Lung (tissue), 12 donors: ENCODE measurements around the gene PRR5. TPM values are rescaled to one million over a fixed set of nuclear protein-coding genes. Genes with fewer than 3 reads are reported as not detected.

ENCODE experiments used
- ATAC-seq: fragments of 200-7000 bp; cut with Tn5 transposase; one replicate; pipeline ENCODE4 v1.9.1; 2020; ENCODE audit warnings: moderate number of reproducible peaks; ENCODE audit not compliant: insufficient read depth, low FRiP score
- DNase-seq, 3 donors: peaks; one replicate each; pipeline ENCODE4 v3.0.0-alpha.2; 2013 to 2017
- H3K27ac ChIP-seq, 2 donors: one replicate each; pipeline ENCODE4 v1.5.1; 2013; ENCODE audit warnings: mild to moderate bottlenecking in 2 of 2, moderate library complexity in 2 of 2, control low read depth in 1 of 2, inconsistent platforms in 1 of 2, low read depth in 1 of 2, low read length in 1 of 2
- H3K27me3 ChIP-seq, 3 donors: one replicate each; pipeline ENCODE4 v1.5.1; 2013; ENCODE audit warnings: low read length in 2 of 3; ENCODE audit not compliant: control insufficient read depth in 3 of 3, insufficient read depth in 3 of 3
- H3K36me3 ChIP-seq, 4 donors: one replicate each; pipeline ENCODE4 v1.5.1; 2013; ENCODE audit warnings: low read length in 4 of 4, mild to moderate bottlenecking in 1 of 4, moderate library complexity in 1 of 4; ENCODE audit not compliant: control insufficient read depth in 4 of 4, insufficient read depth in 4 of 4
- H3K4me1 ChIP-seq, 5 donors: one replicate each; pipeline ENCODE4 v1.5.1; 2013; ENCODE audit warnings: low read length in 5 of 5, mild to moderate bottlenecking in 2 of 5, moderate library complexity in 1 of 5; ENCODE audit not compliant: control insufficient read depth in 5 of 5, insufficient read depth in 5 of 5
- H3K4me3 ChIP-seq: one replicate; pipeline ENCODE4 v1.5.1; 2013; ENCODE audit warnings: mild to moderate bottlenecking, control low read depth, moderate library complexity
- H3K9ac ChIP-seq, 2 donors: one replicate each; pipeline ENCODE4 v1.5.1; 2013; ENCODE audit warnings: low read length in 2 of 2, control low read depth in 1 of 2; ENCODE audit not compliant: insufficient read depth in 1 of 2
- H3K9me3 ChIP-seq, 4 donors: one replicate each; pipeline ENCODE4 v1.5.1; 2013; ENCODE audit warnings: low read length in 3 of 4, mild to moderate bottlenecking in 1 of 4, moderate library complexity in 1 of 4; ENCODE audit not compliant: control insufficient read depth in 4 of 4, insufficient read depth in 3 of 4
- WGBS, 2 donors: extraction: QIAGEN DNeasy Blood & Tissue Kit; methylation state at CpG; one replicate each; pipeline ENCODE4 v1.1.7; 2013; 5-methylcytosine and 5-hydroxymethylcytosine counted together
- polyA plus RNA-seq, 2 donors: library from polyadenylated mRNA; stranded (reverse); fragments of 200-250 nt; gene quantifications; one replicate each; pipeline ENCODE4 v1.2.1, GENCODE V29; 2013
- total RNA-seq, 2 donors: library from RNA; depleted of rRNA in 1 of 2; stranded (reverse); fragments of >200 nt in 1 of 2; gene quantifications; one replicate each; pipeline ENCODE4 v1.2.1, GENCODE V29; 2014 to 2021
- TF ChIP-seq, protein P1 (sequence below): IDR thresholded peaks from 2 replicates; pipeline ENCODE4 v1.5.1; 2012; ENCODE audit warnings: mild to moderate bottlenecking; ENCODE audit errors: control extremely low read depth, extremely low read depth
- donor health status: control.
- donor health status: control.
- donor health status: Bipolar disorder and iron deficiency.
- donor health status: healthy.
- donor health status: DM: yes; HTN: yes; CAD: no.

Gene PRR5
- total and polyA plus RNA-seq, 4 donors, result 9.1 to 17.3 (median 11.1) TPM

DNA sequence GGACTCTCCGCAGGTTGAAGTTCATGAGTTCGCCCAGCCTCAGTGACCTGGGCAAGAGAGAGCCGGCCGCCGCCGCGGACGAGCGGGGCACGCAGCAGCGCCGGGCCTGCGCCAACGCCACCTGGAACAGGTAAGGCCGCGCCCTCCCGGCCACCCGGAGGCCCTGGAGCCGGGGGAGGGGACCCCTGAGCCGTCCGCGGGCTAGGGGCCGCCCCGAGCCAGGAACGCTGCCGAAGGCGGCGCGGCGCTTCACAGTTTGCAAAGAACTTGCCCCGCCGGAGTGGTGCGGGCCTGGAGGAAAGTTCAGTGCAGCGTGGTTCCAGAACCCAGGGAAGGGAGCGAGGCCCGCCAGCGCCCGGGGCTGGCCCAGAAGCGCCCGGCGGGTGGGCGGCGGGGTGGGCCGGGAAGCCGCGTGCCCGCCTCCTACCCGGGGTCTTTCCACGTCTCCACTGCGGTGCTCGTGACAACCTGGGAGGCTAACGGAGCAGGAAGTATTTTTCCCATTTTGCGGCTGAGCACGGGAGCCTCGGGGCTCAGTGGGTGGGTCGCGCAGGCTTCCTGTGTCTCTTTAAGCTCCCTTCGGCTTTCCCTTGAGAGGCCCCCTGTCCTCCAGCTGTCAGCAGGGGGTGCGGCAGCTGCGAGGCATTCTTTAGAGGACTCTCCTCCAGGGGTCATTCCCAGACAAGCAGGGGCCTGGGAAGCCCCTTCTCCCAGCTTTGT, 635 bp downstream of the PRR5 start:
- TF ChIP-seq, protein P1, sequence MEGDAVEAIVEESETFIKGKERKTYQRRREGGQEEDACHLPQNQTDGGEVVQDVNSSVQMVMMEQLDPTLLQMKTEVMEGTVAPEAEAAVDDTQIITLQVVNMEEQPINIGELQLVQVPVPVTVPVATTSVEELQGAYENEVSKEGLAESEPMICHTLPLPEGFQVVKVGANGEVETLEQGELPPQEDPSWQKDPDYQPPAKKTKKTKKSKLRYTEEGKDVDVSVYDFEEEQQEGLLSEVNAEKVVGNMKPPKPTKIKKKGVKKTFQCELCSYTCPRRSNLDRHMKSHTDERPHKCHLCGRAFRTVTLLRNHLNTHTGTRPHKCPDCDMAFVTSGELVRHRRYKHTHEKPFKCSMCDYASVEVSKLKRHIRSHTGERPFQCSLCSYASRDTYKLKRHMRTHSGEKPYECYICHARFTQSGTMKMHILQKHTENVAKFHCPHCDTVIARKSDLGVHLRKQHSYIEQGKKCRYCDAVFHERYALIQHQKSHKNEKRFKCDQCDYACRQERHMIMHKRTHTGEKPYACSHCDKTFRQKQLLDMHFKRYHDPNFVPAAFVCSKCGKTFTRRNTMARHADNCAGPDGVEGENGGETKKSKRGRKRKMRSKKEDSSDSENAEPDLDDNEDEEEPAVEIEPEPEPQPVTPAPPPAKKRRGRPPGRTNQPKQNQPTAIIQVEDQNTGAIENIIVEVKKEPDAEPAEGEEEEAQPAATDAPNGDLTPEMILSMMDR, result no peak
- Histone ChIP-seq H3K27ac (no peak overlapping the region), H3K36me3 (no peaks in the 10 kb centered on the region), H3K9ac (no peak overlapping the region), H3K4me1 (peaks cover 0 to 39% (median 15%) of the 10 kb centered on the region in 5 donors), H3K4me3 (peak overlapping the region; percentile 43), H3K27me3 (no peaks in the 10 kb centered on the region), H3K9me3 (no peaks in the 10 kb centered on the region)
- no peak for ATAC-seq
- WGBS, 2 donors, result 0 to 1% methylated on average over 41 to 60 of the region's 60 CpGs
- DNase-seq, result peak; percentile 89 to 90 (median 89)

DNA sequence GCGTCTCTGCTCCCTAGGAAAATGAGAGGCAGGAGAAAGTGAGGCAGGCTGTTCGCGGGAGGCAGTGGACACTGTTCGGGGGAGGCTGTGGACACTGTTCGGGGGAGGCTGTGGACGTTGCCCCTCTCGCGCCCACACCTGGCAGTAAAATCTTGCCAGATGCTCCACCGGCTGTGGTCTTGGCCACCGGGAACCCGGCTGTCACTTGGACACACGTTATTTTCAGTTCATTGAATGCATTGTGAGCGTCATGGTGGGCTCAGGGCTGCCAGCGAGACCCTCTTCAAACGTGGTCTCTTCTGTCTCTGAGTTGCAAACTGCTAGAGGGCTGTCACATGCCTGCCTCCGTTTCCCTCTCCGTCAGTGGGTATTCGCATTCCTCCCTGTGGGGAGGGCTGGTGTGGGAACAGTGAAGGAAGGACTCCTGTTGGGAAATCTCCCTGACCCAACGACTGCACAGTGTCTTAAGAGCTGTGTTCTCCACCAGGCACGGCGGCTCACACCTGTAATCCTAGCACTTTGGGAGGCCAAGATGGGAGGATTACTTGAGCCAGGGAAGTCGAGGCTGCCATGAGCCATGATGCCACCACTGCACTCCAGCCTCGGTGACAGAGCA, 1.4 kb downstream of the PRR5 start:
- no peaks in the 10 kb centered on the region for H3K27me3 ChIP-seq
- peak overlapping the region; percentile 43 for H3K4me3 ChIP-seq
- H3K27ac ChIP-seq, result no peak overlapping the region
- H3K4me1 ChIP-seq, result peaks cover 0 to 32% (median 12%) of the 10 kb centered on the region in 5 donors
- TF ChIP-seq, protein P1, result no peak
- no peaks in the 10 kb centered on the region for H3K9me3 ChIP-seq
- ATAC-seq (no peak), DNase-seq (peak in 1 of 3 donors; percentile 39)
- H3K9ac ChIP-seq, result peak overlapping the region in 1 of 2 donors; percentile 33
- WGBS, 2 donors, result 49 to 60% methylated on average over 23 of the region's 23 CpGs
- no peaks in the 10 kb centered on the region for H3K36me3 ChIP-seq

DNA sequence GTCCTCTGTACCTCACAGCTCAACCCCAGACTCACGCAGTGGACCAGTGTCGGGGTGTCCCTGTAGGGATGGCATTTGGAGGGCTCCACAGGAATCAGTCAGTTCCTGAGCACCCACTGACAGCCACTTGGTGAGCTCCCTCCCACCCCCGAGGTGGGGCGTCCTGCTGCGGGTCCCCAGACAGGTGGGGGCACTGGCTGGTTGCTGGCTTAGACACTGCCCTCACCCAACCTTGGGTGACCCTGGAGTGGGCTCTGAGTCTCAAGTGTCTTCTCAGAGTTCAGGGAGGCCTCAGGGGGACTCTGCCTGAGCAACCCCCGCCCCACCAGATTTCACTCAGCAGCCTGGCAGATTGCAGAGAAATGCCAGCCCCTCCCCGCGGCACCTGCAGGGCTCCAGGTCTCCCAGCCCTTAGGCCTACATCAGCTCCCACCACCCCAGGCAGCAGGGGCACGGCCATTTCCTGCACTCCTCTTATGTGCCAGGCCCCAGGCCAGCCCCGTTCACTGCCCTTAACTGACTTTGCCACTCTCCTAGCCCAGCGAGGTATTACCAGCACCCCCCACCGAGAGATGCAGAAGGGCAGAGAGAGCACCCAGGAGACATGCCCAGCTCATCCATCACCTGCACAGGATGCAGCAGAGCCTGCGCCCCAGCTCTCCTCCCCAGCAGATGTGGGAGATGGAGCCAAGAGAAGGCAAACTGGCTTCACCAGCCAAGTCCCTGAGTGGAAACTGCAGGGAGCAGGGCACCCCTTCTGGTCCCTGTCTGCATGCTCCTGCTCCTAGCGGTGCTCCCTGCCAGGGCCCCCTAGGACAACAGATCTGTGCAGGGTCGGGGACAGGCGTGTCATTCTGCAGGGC, 2.4 kb downstream of the PRR5 start:
- TF ChIP-seq, protein P1, result no peak
- no peak for ATAC-seq
- Histone ChIP-seq H3K9ac (no peak overlapping the region), H3K27ac (no peak overlapping the region), H3K36me3 (no peaks in the 10 kb centered on the region), H3K4me3 (no peak overlapping the region), H3K27me3 (no peaks in the 10 kb centered on the region), H3K4me1 (peaks cover 0 to 21% (median 12%) of the 10 kb centered on the region in 5 donors), H3K9me3 (no peaks in the 10 kb centered on the region)
- DNase-seq, result no peak
- WGBS, 2 donors, result 93 to 95% methylated on average over 16 of the region's 16 CpGs
